H9 (cell line): ENCODE measurements around the gene HSPG2. TPM values are rescaled to one million over a fixed set of nuclear protein-coding genes. Genes with fewer than 3 reads are reported as not detected.
"Not testable (repeated sequence)": the region's sequence is repeated elsewhere in the genome, so short reads cannot be mapped to it uniquely, and the experiment has no call there.

Source experiments
- DNase-seq: peaks from one replicate; pipeline ENCODE4 v3.0.0-alpha.2; 2017
- H2AFZ ChIP-seq: one replicate; pipeline ENCODE4 v1.6.1; 2013; ENCODE audit warnings: mild to moderate bottlenecking, low read length, control low read depth, moderate library complexity
- H2AK5ac ChIP-seq: 2 replicates; pipeline ENCODE4 v1.6.1; 2013; ENCODE audit warnings: low read length, control low read depth, mixed read lengths; ENCODE audit not compliant: insufficient read length
- H2BK120ac ChIP-seq: one replicate; pipeline ENCODE4 v1.6.1; 2013; ENCODE audit warnings: low read depth, mild to moderate bottlenecking, low read length, control low read depth, inconsistent platforms; ENCODE audit not compliant: poor library complexity, severe bottlenecking
- H2BK12ac ChIP-seq: 2 replicates; pipeline ENCODE4 v1.6.1; 2013; ENCODE audit warnings: low read length, control low read depth, mixed read lengths, low read depth; ENCODE audit not compliant: insufficient read length
- H2BK15ac ChIP-seq: 2 replicates; pipeline ENCODE4 v1.6.1; 2013; ENCODE audit warnings: low read depth, low read length, control low read depth
- H2BK20ac ChIP-seq: one replicate; pipeline ENCODE4 v1.6.1; 2013; ENCODE audit warnings: low read depth, mild to moderate bottlenecking, low read length, control low read depth, inconsistent platforms; ENCODE audit not compliant: poor library complexity, severe bottlenecking
- H2BK5ac ChIP-seq: 2 replicates; pipeline ENCODE4 v1.6.1; 2013; ENCODE audit warnings: low read length, control low read depth, mixed read lengths; ENCODE audit not compliant: insufficient read length
- H3K14ac ChIP-seq: 2 replicates; pipeline ENCODE4 v1.6.1; 2013; ENCODE audit warnings: low read length, control low read depth; ENCODE audit not compliant: insufficient read depth
- H3K18ac ChIP-seq: 2 replicates; pipeline ENCODE4 v1.6.1; 2013; ENCODE audit warnings: low read depth, mild to moderate bottlenecking, mixed read lengths, low read length, control low read depth; ENCODE audit not compliant: insufficient read length
- H3K23ac ChIP-seq: 2 replicates; pipeline ENCODE4 v1.6.1; 2013; ENCODE audit warnings: low read length, control low read depth, mixed read lengths, low read depth; ENCODE audit not compliant: insufficient read length
- H3K23me2 ChIP-seq: 2 replicates; pipeline ENCODE4 v1.6.1; 2013; ENCODE audit warnings: low read depth, mild to moderate bottlenecking, mixed read lengths, low read length, control low read depth; ENCODE audit not compliant: insufficient read length, poor library complexity, severe bottlenecking
- H3K27ac ChIP-seq: 2 replicates; pipeline ENCODE4 v1.5.1; 2013; ENCODE audit warnings: low read length, control low read depth, mixed read lengths, low read depth; ENCODE audit not compliant: insufficient read length
- H3K27me3 ChIP-seq: 2 replicates; pipeline ENCODE4 v1.6.1; 2013; ENCODE audit warnings: low read length, control low read depth, inconsistent platforms; ENCODE audit not compliant: insufficient read depth
- H3K4ac ChIP-seq: 2 replicates; pipeline ENCODE4 v1.6.1; 2013; ENCODE audit warnings: low read depth, mild to moderate bottlenecking, control low read depth, inconsistent platforms, low read length, moderate library complexity
- H3K4me1 ChIP-seq: 2 replicates; pipeline ENCODE4 v1.6.1; 2013; ENCODE audit warnings: low read length, control low read depth, inconsistent platforms; ENCODE audit not compliant: insufficient read depth
- H3K4me2 ChIP-seq: 2 replicates; pipeline ENCODE4 v1.6.1; 2013; ENCODE audit warnings: low read length, control low read depth, mixed read lengths; ENCODE audit not compliant: insufficient read length, insufficient read depth
- H3K56ac ChIP-seq: 2 replicates; pipeline ENCODE4 v1.6.1; 2013; ENCODE audit warnings: low read depth, mild to moderate bottlenecking, mixed read lengths, low read length, control low read depth; ENCODE audit not compliant: insufficient read length
- H3K79me1 ChIP-seq: 2 replicates; pipeline ENCODE4 v1.6.1; 2013; ENCODE audit warnings: low read depth, mild to moderate bottlenecking, moderate library complexity, low read length, control low read depth, inconsistent platforms; ENCODE audit not compliant: insufficient read depth, poor library complexity, severe bottlenecking
- H3K79me2 ChIP-seq: 2 replicates; pipeline ENCODE4 v1.6.1; 2013; ENCODE audit warnings: low read length, control low read depth, inconsistent platforms; ENCODE audit not compliant: insufficient read depth
- H3K9ac ChIP-seq: 2 replicates; pipeline ENCODE4 v1.6.1; 2013; ENCODE audit warnings: low read length, control low read depth, mixed read lengths; ENCODE audit not compliant: insufficient read length; ENCODE audit errors: extremely low read depth
- H3K9me3 ChIP-seq: one replicate; pipeline ENCODE4 v1.6.1; 2013; ENCODE audit warnings: low read depth, low read length, inconsistent platforms; ENCODE audit not compliant: control insufficient read depth
- H3T11ph ChIP-seq: one replicate; pipeline ENCODE4 v1.6.1; 2013; ENCODE audit warnings: mild to moderate bottlenecking, low read length, control low read depth, inconsistent platforms
- H4K20me1 ChIP-seq: one replicate; pipeline ENCODE4 v1.6.1; 2013; ENCODE audit not compliant: control insufficient read depth, insufficient read length, insufficient read depth
- H4K5ac ChIP-seq: 2 replicates; pipeline ENCODE4 v1.6.1; 2013; ENCODE audit warnings: low read depth, mild to moderate bottlenecking, mixed read lengths, low read length, control low read depth; ENCODE audit not compliant: insufficient read length
- H4K8ac ChIP-seq: replicated peaks from 2 replicates; pipeline ENCODE4 v1.6.1; 2013; ENCODE audit warnings: low read length, control low read depth, mixed read lengths, low read depth; ENCODE audit not compliant: insufficient read length
- H4K91ac ChIP-seq: 2 replicates; pipeline ENCODE4 v1.6.1; 2013; ENCODE audit warnings: low read depth, mild to moderate bottlenecking, moderate library complexity, mixed read lengths, low read length, control low read depth; ENCODE audit not compliant: insufficient read length
- H3K27ac Mint-ChIP-seq, 3 experiments: 2 replicates in 2 of 3; 3 replicates in 1 of 3; pipeline ENCODE4 v1.8.0; 2020 to 2021; ENCODE audit warnings: mixed read lengths in 3 of 3, mild to moderate bottlenecking in 1 of 3, moderate library complexity in 1 of 3
- H3K27me3 Mint-ChIP-seq: 2 replicates; pipeline ENCODE4 v1.8.0; 2021; ENCODE audit warnings: low read depth, mild to moderate bottlenecking, moderate library complexity, mixed read lengths
- H3K36me3 Mint-ChIP-seq, 3 experiments: 2 replicates in 2 of 3; 3 replicates in 1 of 3; pipeline ENCODE4 v1.8.0; 2020 to 2021; ENCODE audit warnings: low read depth in 3 of 3, mixed read lengths in 3 of 3; ENCODE audit not compliant: insufficient read depth in 1 of 3
- H3K4me1 Mint-ChIP-seq, 2 experiments: 2 replicates each; pipeline ENCODE4 v1.8.0; 2020; ENCODE audit warnings: mixed read lengths in 2 of 2
- H3K4me3 Mint-ChIP-seq, 2 experiments: 2 replicates in 1 of 2; 3 replicates in 1 of 2; pipeline ENCODE4 v1.8.0; 2020 to 2021; ENCODE audit warnings: mild to moderate bottlenecking in 2 of 2, mixed read lengths in 2 of 2, moderate library complexity in 1 of 2
- H3K9me3 Mint-ChIP-seq, 2 experiments: 2 replicates in 1 of 2; 3 replicates in 1 of 2; pipeline ENCODE4 v1.8.0; 2020; ENCODE audit warnings: mild to moderate bottlenecking in 2 of 2, mixed read lengths in 2 of 2, moderate library complexity in 1 of 2
- CTCF ChIP-seq: fragments of 200-600 bp; sonication (generic); conservative IDR thresholded peaks from 3 replicates; pipeline ENCODE4 v1.8.0; 2021; ENCODE audit warnings: antibody characterized with exemption, mild to moderate bottlenecking
- whole genome bisulfite sequencing: extraction: QIAGEN DNeasy Blood & Tissue Kit; methylation state at CpG from one replicate; pipeline ENCODE4 v1.1.7; 2013; ENCODE audit warnings: missing lambda C conversion rate, low lambda C conversion rate, mixed read lengths; ENCODE audit not compliant: insufficient read length; ENCODE audit errors: extremely low coverage; 5-methylcytosine and 5-hydroxymethylcytosine counted together
- total RNA-seq: library from RNA; stranded (reverse); gene quantifications from 2 replicates; pipeline ENCODE4 v1.2.1, GENCODE V29; 2021

HSPG2 gene
- total RNA-seq, 1 experiment from 2014 or later, result 90.0 TPM

GRCh38 chr1:21786640-21787039, 150.5 kb downstream of the HSPG2 start:
- Histone ChIP-seq H2AK5ac (no peak overlapping the region), H2BK5ac (no peak overlapping the region), H3K18ac (no peak overlapping the region), H3K9ac (no peak overlapping the region), H3K56ac (no peak overlapping the region), H3K27ac (no peak overlapping the region), H3K27me3 (no peaks in the 10 kb centered on the region), H2AFZ (no peak overlapping the region), H3K23ac (no peak overlapping the region), H4K20me1 (no peaks in the 10 kb centered on the region), H3K79me1 (no peaks in the 10 kb centered on the region), H4K5ac (no peak overlapping the region), H2BK20ac (no peak overlapping the region), H2BK15ac (no peak overlapping the region), H3K79me2 (peaks cover 8% of the 10 kb centered on the region; the same call in 1 of the 2 replicates), H3K4me2 (no peak overlapping the region), H2BK12ac (no peak overlapping the region), H3K4me1 (no peaks in the 10 kb centered on the region), H4K8ac (no peak overlapping the region), H3K23me2 (peaks cover 9% of the 10 kb centered on the region), H3T11ph (no peak overlapping the region), H3K14ac (no peak overlapping the region), H2BK120ac (no peak overlapping the region), H4K91ac (no peak overlapping the region), H3K4ac (no peak overlapping the region), H3K9me3 (no peaks in the 10 kb centered on the region)
- H3K4me1 Mint-ChIP-seq, result peaks cover 8 to 19% of the 10 kb centered on the region in 2 experiments
- no peak for TF ChIP-seq CTCF
- no peak overlapping the region for H3K4me3 Mint-ChIP-seq
- WGBS, result no CpG with 5 or more reads among the region's 2 CpGs
- H3K27ac Mint-ChIP-seq, result no peak overlapping the region
- H3K36me3 Mint-ChIP-seq, result no peaks in the 10 kb centered on the region
- no peaks in the 10 kb centered on the region for H3K27me3 Mint-ChIP-seq
- no peaks in the 10 kb centered on the region; a peak in 1 of 5 replicates for H3K9me3 Mint-ChIP-seq
- no peak for DNase-seq

GRCh38 chr1:21785764-21786163, 151.3 kb downstream of the HSPG2 start:
- not testable (repeated sequence) for H2BK120ac ChIP-seq, H2AK5ac ChIP-seq, H3K9me3 ChIP-seq, H2BK12ac ChIP-seq, H4K91ac ChIP-seq, H3T11ph ChIP-seq, H2BK20ac ChIP-seq, H3K4me2 ChIP-seq, H2BK15ac ChIP-seq, H4K20me1 ChIP-seq, H3K36me3 Mint-ChIP-seq, DNase-seq, H3K23me2 ChIP-seq, H3K4ac ChIP-seq, H2AFZ ChIP-seq, H3K27ac Mint-ChIP-seq, H3K27ac ChIP-seq, H4K8ac ChIP-seq, H3K27me3 ChIP-seq, H3K56ac ChIP-seq, H3K14ac ChIP-seq, H4K5ac ChIP-seq, H3K27me3 Mint-ChIP-seq, H3K9me3 Mint-ChIP-seq, H3K9ac ChIP-seq, H3K4me3 Mint-ChIP-seq, H2BK5ac ChIP-seq, H3K23ac ChIP-seq, H3K4me1 ChIP-seq, H3K79me1 ChIP-seq, H3K18ac ChIP-seq
- H3K79me2 ChIP-seq, result peaks cover 13% of the 10 kb centered on the region; the same call in 1 of the 2 replicates
- H3K4me1 Mint-ChIP-seq, result peaks cover 8 to 22% of the 10 kb centered on the region in 2 experiments
- WGBS, result no CpG with 5 or more reads among the region's 9 CpGs
